ENCODE measurements around the gene FPR3.

GRCh38 chr19:51798062-51798461 lies 3.1 kb downstream of the FPR3 start:
- no peak for TF ChIP-seq CTCF (IDR thresholded peaks at IDR 0.05; ENCODE audit: insufficient read depth, low read length, poor library complexity, severe bottlenecking)
- no peak for TF ChIP-seq EZH2phosphoT487 (conservative IDR thresholded peaks at IDR 0.05; ENCODE audit: low read length)
